DND-41 (cell line): ENCODE measurements around the gene EYA2.

Source experiments
- CTCF ChIP-seq: IDR thresholded peaks from 2 replicates; pipeline ENCODE4 v1.5.1; 2012; ENCODE audit warnings: borderline replicate concordance, low read length, moderate library complexity, mild to moderate bottlenecking; ENCODE audit not compliant: poor library complexity, severe bottlenecking; ENCODE audit errors: extremely low read depth
- EZH2 ChIP-seq: IDR thresholded peaks from 3 replicates; pipeline ENCODE4 v1.6.1; 2012; ENCODE audit warnings: borderline replicate concordance, low read depth, mild to moderate bottlenecking, moderate library complexity, low read length, inconsistent platforms; ENCODE audit not compliant: severe bottlenecking

- TF ChIP-seq CTCF: no peak
- no peak for TF ChIP-seq EZH2
These were observed 92.4 kb downstream of the EYA2 start for GRCh38 chr20:46987001-46987400.
